IPS-18a (cell line): Measurements from ENCODE around the gene METAP1D.
A peak's percentile ranks its signal among the peaks of the same experiment; 100 is the strongest.

ENCODE experiments used
- H3K27ac ChIP-seq: one replicate; pipeline ENCODE4 v1.5.1; 2013; ENCODE audit warnings: low read length
- H3K27me3 ChIP-seq: one replicate; pipeline ENCODE4 v1.6.1; 2013; ENCODE audit warnings: mild to moderate bottlenecking, low read length; ENCODE audit not compliant: control insufficient read depth, insufficient read depth
- H3K36me3 ChIP-seq: one replicate; pipeline ENCODE4 v1.6.1; 2013; ENCODE audit warnings: low read depth, low read length; ENCODE audit not compliant: control insufficient read depth
- H3K4me1 ChIP-seq: one replicate; pipeline ENCODE4 v1.6.1; 2013; ENCODE audit warnings: low read depth, low read length; ENCODE audit not compliant: control insufficient read depth
- H3K4me3 ChIP-seq: one replicate; pipeline ENCODE4 v1.5.1; 2013; ENCODE audit warnings: low read length
- H3K9ac ChIP-seq: one replicate; pipeline ENCODE4 v1.6.1; 2013; ENCODE audit warnings: mild to moderate bottlenecking, low read length, moderate library complexity
- H3K9me3 ChIP-seq: one replicate; pipeline ENCODE4 v1.6.1; 2013; ENCODE audit warnings: low read depth, low read length; ENCODE audit not compliant: control insufficient read depth

The METAP1D gene

DNA sequence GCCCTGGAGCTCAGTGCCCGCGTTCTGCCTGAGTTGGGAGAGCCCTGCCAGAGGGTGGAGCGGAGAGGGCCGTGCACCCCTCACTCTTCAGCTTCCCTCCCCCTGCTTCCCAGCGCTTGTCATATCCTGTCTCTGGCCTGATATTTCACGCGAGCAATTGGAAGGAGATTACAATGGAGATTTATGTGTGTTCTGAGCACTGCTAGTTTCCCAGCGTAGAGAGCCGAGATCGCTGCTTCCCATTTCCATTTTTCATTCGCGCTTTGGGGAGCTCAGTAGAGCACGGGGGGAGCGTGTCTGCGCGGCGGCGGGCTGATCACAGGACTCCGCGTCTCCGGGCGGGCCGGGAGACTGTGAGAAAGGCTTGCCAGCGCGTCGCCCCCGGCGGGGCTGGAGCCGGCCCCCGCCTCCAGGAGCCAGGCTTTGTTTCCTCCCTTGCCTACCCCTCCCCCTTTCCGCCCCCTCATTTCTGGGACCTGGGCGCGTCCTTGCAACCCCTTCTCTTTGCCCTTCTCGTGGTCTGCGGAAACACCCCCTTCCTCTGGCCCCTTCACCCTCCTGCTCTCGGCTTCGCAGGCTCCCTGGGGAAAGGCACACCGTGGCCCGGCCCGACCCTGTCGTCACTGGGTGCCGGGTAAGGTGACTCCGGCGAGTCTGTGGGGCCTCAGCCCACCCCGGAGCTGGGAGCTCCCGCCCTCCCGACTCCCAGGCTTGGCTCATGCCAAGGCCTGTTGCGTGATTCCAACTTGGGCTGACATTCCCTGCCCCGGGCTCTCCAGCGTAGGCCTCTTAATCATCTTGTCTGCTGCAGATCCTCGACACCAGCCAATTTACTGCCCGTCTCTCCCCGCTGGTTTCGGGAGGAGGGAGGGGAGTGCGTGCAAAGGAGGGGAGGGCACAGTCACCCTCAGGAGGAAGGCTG is 97.1 kb downstream of the METAP1D start:
- Histone ChIP-seq H3K4me3 (peak overlapping the region; percentile 37), H3K27ac (no peak overlapping the region), H3K9me3 (no peaks in the 10 kb centered on the region), H3K4me1 (peaks cover 26% of the 10 kb centered on the region), H3K27me3 (peaks cover 100% of the 10 kb centered on the region), H3K36me3 (no peaks in the 10 kb centered on the region), H3K9ac (no peak overlapping the region)

DNA sequence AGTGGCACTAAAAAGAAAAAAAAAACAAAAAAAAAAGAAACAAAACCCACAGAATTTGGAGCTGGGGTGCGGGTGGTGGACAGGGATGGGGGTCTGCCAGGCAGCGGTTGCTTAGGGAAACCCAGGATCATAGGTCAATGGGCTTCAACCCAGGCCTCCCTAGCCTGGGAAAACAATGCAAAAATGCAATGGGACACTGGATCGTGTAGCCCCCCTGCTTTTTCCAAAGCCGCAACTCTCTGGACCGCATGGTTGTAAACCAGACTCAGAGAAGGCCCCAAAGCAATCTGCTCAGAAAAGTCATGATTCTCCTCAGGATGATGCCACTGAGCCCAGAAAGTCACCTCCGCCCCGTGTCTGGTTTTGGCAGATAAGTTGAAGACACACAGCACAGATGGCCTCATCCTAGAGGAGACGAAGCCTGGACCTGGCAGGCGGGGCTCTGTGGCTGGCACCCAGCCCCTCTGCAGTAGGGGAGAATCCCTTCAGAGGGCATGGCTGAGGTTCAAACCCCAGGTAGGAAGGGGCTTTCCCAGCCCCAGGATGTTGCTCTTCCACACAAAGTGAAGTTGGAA is 97.9 kb downstream of the METAP1D start:
- Histone ChIP-seq H3K4me1 (peaks cover 27% of the 10 kb centered on the region), H3K4me3 (peak overlapping the region; percentile 37), H3K27me3 (peaks cover 99% of the 10 kb centered on the region), H3K27ac (no peak overlapping the region), H3K9ac (no peak overlapping the region), H3K36me3 (no peaks in the 10 kb centered on the region), H3K9me3 (no peaks in the 10 kb centered on the region)

DNA sequence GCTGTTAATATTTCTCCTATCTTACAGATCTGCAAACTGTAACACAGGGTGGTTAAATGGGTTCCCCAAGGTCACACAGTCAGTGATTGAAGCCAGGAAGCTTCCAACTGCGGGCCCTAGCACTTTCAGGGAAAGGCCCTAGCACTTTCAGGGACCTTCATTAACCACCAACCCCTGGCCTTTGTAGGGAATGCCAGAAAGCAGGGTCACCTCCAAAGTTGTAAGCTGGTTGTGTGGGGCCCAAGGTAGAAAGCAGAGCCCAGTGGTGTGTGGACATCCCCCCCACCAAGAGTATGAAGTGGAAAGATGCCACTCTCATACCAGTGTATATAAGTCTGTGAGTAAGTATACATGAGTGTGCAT is 98.5 kb downstream of the METAP1D start:
- Histone ChIP-seq H3K27me3 (peaks cover 98% of the 10 kb centered on the region), H3K9me3 (no peaks in the 10 kb centered on the region), H3K4me3 (no peak overlapping the region), H3K9ac (no peak overlapping the region), H3K4me1 (peaks cover 27% of the 10 kb centered on the region), H3K27ac (no peak overlapping the region), H3K36me3 (no peaks in the 10 kb centered on the region)

DNA sequence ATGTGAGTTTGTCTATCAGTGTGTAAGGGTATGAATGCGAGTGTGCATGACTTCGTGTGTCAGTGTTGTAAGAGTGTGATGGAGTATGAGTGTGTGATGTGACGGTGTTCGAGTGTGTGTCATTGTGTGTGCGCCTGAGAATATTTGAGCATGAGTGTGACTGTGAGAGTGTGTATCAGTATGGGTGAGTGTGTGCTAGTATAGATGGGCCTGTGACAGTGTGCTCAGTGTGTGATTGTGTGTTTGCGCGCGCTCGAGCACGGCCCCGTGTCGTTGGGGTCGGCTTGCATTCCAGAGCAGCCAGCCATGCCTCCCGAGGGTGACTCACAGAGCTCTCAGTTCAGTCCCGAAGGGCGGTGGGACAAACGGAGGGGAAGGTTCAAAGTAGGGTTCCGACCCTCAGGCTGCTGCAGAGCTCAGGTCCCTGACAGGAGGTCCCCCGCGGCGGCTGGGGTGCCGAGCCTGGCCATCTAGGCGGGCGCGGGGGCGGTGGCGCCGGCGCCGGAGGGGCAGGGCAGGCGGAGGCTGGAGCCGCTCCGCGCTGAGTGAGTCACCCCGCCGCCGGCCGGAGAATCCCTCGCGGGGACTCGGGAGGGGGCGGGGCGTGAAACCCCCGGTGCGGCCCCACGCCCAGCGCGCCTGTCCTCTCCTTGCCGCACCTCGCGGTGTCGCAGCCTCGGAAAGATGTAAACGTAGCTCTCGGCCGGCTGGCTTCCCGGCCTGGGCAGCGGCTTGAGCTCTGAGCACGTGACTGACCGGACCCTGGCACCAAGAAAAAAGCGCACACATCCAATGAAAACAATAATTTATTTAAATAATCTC is 99.1 kb downstream of the METAP1D start:
- H3K36me3 ChIP-seq = no peaks in the 10 kb centered on the region
- peak overlapping the region; percentile 17 for H3K4me3 ChIP-seq
- H3K27me3 ChIP-seq = peaks cover 98% of the 10 kb centered on the region
- H3K4me1 ChIP-seq = peaks cover 27% of the 10 kb centered on the region
- H3K27ac ChIP-seq = no peak overlapping the region
- H3K9ac ChIP-seq = no peak overlapping the region
- no peaks in the 10 kb centered on the region for H3K9me3 ChIP-seq

DNA sequence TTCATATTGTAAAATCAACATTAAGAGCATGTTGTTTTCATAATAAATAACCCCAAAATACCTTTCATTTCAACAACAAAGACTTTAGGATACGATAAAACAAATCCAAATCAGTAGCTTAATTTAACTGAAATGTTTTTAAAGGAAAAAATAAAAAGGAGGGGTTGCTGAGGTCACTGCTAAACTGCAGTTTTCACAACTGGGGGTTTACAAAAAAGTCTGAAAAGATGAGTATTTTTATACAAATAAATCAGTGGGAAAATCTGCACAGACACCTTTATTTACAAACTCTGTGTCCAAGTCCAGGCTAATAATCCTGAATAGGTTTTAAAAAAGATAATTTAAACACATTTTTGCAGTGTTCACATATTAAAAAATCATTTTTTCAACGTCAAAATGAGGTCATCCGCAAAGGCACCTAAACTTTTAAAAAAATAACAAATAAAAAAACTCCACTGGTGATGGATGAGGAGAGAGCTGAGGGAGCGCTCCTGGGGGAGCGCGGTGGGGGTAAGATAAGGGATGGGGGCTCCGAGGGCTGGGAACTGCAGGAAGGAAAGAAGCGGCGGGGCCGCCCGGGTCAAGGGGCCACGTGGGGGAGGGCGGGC is 99.8 kb downstream of the METAP1D start:
- no peak overlapping the region for H3K27ac ChIP-seq
- no peaks in the 10 kb centered on the region for H3K36me3 ChIP-seq
- H3K4me1 ChIP-seq = peaks cover 27% of the 10 kb centered on the region
- H3K9me3 ChIP-seq = no peaks in the 10 kb centered on the region
- H3K27me3 ChIP-seq = peaks cover 98% of the 10 kb centered on the region
- H3K9ac ChIP-seq = no peak overlapping the region
- H3K4me3 ChIP-seq = no peak overlapping the region

DNA sequence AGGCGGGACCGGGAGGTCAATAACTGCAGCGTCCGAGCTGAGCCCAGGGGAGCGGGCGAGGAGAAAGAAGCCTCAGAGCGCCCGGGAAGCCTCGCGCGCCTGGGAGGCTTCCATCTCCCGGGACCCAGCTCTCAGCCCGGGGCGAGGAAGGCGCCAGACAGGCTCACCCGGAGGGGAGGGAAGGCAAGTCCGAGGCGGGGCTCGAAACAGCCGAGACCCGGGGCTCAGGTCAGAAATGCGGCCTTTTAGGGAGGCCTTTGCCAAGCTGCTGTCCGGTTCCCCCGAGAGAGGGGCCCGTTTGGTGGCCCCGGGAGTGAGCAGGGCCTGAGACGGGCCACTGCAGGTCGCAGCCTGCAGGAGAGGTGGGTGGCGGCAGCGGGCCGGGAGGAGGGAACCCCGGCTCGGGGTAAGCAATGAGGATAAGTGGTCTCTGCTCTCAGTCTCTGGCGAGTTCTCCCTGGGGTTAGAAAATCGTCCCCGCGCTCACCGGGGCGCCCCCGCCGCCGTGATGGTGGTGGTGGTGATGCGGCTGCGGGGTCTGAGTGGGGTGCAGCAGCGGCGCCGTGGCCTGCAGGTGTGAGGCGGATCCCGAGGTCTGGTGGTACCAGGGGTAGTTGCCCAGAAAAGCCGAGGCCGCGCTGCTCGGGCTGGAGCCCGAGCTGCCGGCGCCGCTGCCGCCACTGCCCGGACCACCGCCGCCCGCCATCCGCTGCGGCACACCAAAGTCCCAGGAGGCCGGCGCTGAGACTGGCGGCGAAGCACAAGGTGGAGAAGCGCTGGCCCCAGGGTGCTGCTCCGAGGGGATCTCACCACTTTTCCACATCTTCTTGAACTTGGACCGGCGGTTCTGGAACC is 100.6 kb downstream of the METAP1D start:
- H3K9ac ChIP-seq = no peak overlapping the region
- H3K9me3 ChIP-seq = no peaks in the 10 kb centered on the region
- H3K4me1 ChIP-seq = peaks cover 27% of the 10 kb centered on the region
- H3K27me3 ChIP-seq = peaks cover 98% of the 10 kb centered on the region
- no peak overlapping the region for H3K4me3 ChIP-seq
- no peak overlapping the region for H3K27ac ChIP-seq
- no peaks in the 10 kb centered on the region for H3K36me3 ChIP-seq

DNA sequence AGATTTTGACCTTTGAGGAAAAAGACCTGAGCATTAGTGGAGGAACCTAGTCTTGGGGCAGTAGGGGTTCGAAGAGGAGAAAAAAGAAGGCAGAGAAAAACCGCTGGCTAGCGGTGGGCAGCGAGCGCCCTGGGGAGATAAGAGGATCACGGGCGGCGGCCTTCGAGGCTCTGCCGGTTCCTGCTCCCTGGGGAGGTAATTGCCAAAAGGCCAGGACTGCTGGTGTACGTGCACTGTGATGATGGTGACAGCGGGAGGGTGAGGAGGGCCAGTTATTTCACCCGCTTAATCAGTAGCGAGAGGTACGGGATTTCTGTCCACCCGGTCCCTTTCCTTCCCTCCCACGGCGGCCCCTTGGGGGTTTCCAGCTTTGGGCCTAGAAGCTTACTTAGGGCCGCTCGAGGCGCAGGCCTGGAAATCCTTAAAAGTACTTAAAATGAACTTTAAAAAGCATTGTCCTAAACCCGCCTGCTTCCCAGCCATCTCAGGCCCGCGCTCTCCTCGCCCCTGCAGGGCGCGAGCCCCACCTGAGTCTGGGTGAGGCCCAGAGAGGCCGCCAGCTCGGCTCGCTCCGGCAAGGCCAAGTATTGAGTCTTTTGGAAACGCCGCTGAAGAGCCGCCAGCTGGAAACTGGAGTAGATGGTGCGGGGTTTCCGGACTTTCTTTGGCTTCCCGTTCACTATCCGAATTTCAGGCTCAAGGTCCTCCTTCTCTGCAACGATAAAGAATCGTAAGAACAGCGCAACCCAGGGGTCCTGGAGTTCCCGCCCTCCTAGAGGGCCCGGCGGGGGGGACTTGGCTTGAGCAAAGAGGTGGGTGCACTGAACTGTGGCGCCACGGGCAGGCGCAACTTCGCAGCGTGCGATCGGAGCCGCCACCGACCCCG is 101.4 kb downstream of the METAP1D start:
- Histone ChIP-seq H3K9ac (no peak overlapping the region), H3K4me1 (peaks cover 31% of the 10 kb centered on the region), H3K27me3 (peaks cover 98% of the 10 kb centered on the region), H3K9me3 (no peaks in the 10 kb centered on the region), H3K4me3 (peak overlapping the region; percentile 42), H3K27ac (no peak overlapping the region), H3K36me3 (no peaks in the 10 kb centered on the region)

DNA sequence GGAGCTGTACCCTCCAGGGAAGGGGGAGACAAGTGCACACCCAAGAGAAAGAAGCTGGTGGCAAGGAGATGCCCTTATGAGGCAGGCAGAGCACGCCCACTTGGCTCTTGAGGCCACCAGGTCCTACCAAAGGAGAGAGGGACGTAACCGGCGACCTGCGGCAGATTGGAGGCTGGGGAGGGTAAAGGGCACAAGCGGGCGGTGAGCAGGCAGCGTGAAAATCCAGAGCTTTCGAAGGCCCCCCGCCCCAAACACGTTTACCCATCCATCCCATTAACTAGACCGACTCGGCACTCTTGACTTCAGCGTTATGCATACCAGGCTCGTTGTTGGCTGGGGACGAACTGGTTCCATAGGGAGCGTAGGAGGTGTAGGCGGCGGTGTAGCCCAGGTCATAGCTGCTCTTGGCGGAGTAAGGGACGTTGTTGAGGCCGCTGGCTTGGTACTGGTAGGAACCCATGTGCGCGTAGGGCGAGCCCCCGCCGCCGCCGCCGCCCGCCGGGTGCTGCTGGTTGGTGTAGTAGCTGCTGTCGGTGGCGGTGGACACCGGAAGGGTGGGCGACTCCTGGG is 102.2 kb downstream of the METAP1D start:
- Histone ChIP-seq H3K27me3 (peaks cover 98% of the 10 kb centered on the region), H3K27ac (no peak overlapping the region), H3K36me3 (no peaks in the 10 kb centered on the region), H3K4me3 (peak overlapping the region; percentile 42), H3K9me3 (no peaks in the 10 kb centered on the region), H3K4me1 (peaks cover 30% of the 10 kb centered on the region), H3K9ac (no peak overlapping the region)

DNA sequence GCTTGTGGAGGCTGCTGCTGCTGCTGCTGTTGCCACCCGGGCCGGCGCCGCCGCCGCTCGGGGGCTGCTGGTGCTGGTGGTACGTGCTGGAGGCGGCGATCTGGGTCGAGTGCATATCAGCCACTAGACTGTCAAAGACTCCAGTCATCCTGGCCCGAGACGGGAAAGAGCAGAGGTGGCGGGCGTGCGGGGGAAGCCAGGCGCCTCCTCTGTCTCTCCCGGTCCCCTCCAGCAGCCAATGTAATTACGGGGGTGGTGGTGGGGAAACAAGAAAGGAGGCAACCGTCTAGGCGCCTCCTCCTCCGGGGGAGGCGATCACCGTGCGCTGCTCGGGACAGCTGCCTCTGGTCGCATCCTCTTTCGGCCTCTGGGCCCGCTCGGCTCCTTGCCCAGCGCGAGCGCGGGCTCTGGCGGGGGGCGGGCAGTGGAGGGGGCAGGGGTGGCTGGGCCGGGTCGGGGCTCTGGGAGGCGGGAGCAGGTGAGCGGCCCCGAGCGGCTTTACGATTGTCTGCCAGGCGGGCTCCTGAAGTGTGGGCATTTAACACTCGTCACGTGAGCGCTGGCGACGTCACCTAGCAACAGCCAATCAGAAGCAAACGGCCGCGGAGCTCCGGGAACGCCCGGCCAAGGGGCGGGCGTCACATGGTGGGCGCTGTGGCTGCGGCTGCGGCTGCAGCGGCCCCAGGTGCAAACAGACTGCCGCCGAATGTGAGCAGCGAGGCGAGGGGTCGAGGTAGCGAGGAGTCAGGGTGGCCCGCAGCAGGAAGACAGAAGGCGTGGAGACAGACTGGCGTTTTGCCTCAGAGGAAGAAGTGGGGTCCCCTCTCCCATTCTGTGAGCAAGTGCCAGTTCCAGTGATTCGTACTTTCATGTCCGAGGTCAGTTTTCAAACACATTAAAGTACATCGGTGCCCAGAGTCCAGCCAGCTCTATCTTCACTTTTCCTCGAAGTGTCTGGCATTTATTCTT is 102.9 kb downstream of the METAP1D start, which contains the start of gene DLX2:
Gene DLX2, minus strand, starts transcription at position 510 of the 969 bp plus-strand sequence. Its CDS starts 362 bp downstream, at position 148.
- peaks cover 98% of the 10 kb centered on the region for H3K27me3 ChIP-seq
- no peak within 1 kb of the TSS for H3K27ac ChIP-seq
- peaks cover 22% of the 10 kb centered on the region for H3K4me1 ChIP-seq
- no peaks in the 10 kb centered on the region for H3K9me3 ChIP-seq
- H3K36me3 ChIP-seq = no peaks in the 10 kb centered on the region
- H3K9ac ChIP-seq = no peak within 1 kb of the TSS
- H3K4me3 ChIP-seq = peak within 1 kb of the TSS; percentile 42
